ENCODE results near the gene RADX.

Gene RADX

GRCh38 chrX:106684207-106684606 lies 72.4 kb downstream of the RADX start:
- DNase-seq (ENCODE audit: low spot score), result no peak

- DNase-seq (ENCODE audit: low spot score), result no peak
Observed at GRCh38 chrX:106692425-106693065, 80.8 kb downstream of the RADX start.

- no peak for DNase-seq (ENCODE audit: low spot score)
Observed at GRCh38 chrX:106696502-106696901, 84.7 kb downstream of the RADX start.

GRCh38 chrX:106698693-106699092 lies 86.9 kb downstream of the RADX start:
- DNase-seq (ENCODE audit: low spot score), result no peak

GRCh38 chrX:106702636-106703035 lies 90.9 kb downstream of the RADX start:
- no peak for DNase-seq (ENCODE audit: low spot score)

- DNase-seq (ENCODE audit: low spot score), result no peak
Observed at GRCh38 chrX:106706466-106706865, 94.7 kb downstream of the RADX start.

- DNase-seq (ENCODE audit: low spot score), result no peak
Observed at GRCh38 chrX:106707771-106708454, 96.1 kb downstream of the RADX start.

GRCh38 chrX:106710771-106711170 lies 99.0 kb downstream of the RADX start:
- DNase-seq (ENCODE audit: low spot score), result no peak

GRCh38 chrX:106711375-106711774 lies 99.6 kb downstream of the RADX start:
- no peak for DNase-seq (ENCODE audit: low spot score)

GRCh38 chrX:106716004-106716403 lies 104.2 kb downstream of the RADX start:
- DNase-seq (ENCODE audit: low spot score), result no peak

- no peak for DNase-seq (ENCODE audit: low spot score)
Observed at GRCh38 chrX:106716463-106716862, 104.7 kb downstream of the RADX start.

- no peak for DNase-seq (ENCODE audit: low spot score)
Observed at GRCh38 chrX:106718709-106719108, 106.9 kb downstream of the RADX start.

- DNase-seq (ENCODE audit: low spot score), result no peak
Observed at GRCh38 chrX:106725931-106726330, 114.2 kb downstream of the RADX start.

- DNase-seq (ENCODE audit: low spot score), result no peak
Observed at GRCh38 chrX:106726485-106727437, 115.0 kb downstream of the RADX start, which contains the start of gene RNF128. RNF128 (plus strand) TSS chrX:106726701; CDS start chrX:106726914, 213 bp downstream.

GRCh38 chrX:106728337-106728736 lies 116.6 kb downstream of the RADX start:
- no peak for DNase-seq (ENCODE audit: low spot score)

All from NAMALWA (cell line).